A549 treated with CORT108297 at 1 μM for 4 hours (cell line): ENCODE measurements around the gene DDX31. TPM values are rescaled to one million over a fixed set of nuclear protein-coding genes. Genes with fewer than 3 reads are reported as not detected.

Experiments
- total RNA-seq: library from RNA; stranded (reverse); fragments of 200-300 nt; extraction: Qiagen RNA extraction; gene quantifications from 5 replicates; pipeline ENCODE4 v1.2.3, GENCODE V29; 2022

Gene DDX31
- 26.4 to 30.1 TPM (median 26.6 TPM) in 5 replicates for total RNA-seq

GRCh38 chr9:132669698-132670456 lies at the start of gene DDX31:
Gene DDX31 (minus strand): TSS chr9:132669983. CDS start chr9:132669934, 49 bp downstream.

DNA sequence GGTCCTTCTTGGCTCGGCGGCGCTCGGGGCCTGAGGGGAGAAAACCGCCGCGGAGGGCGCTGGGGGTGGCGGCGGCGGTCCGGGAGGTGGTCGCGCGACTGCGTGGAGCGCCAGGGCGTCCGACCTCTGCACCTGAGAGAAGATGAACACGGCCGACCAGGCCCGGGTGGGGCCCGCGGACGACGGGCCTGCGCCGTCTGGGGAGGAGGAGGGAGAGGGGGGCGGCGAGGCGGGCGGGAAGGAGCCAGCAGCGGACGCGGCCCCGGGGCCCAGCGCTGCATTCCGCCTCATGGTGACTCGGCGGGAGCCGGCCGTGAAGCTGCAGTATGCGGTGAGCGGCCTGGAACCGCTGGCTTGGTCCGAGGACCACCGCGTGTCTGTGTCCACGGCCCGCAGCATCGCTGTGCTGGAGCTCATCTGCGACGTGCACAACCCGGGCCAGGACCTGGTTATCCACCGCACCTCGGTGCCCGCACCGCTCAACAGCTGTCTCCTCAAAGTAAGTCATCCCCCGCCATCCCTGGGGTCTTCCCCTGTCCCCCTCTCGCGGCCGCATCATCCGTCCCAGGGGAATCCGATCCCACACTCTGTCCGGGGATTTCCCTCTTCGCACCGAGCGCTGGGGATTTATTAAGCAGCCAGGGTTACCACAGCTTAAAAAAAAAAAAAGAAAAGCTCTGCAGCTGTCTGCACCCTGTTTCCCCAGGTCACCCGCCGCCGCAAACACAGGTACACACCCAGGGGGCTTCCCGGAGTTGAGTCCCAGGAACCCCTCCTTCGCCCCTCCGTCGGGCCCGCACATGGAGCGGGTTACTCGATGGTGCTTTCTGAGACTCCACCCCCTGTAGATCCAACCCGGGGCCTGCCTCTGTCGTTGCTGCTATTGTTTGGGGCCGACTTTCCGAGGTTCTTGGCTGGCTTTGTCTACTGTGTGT lies 941 bp upstream of the DDX31 start, which contains the start of gene GTF3C4:
TSS of gene GTF3C4 (plus strand) at position 8 of the 935 bp plus-strand sequence. CDS start at position 143, 135 bp downstream.

GRCh38 chr9:132582276-132582785 lies 87.5 kb downstream of the DDX31 start, which contains the start of gene BARHL1:
Gene BARHL1 (plus strand): TSS chr9:132582606. CDS start chr9:132582798, 192 bp downstream.

Other genes starting within 250 kb of the DDX31 start
- 0.03 TPM in 1 of 5 replicates, not detected in the others for gene BARHL1, start 87.4 kb downstream of the DDX31 start, total RNA-seq
- 17.7 to 19.8 TPM (median 18.6 TPM) in 5 replicates for gene GTF3C4, start 481 bp upstream of the DDX31 start, total RNA-seq
- 0.81 to 1.4 TPM (median 0.96 TPM) in 5 replicates for gene AK8, start 208.3 kb upstream of the DDX31 start, total RNA-seq
- gene SPACA9, start 208.9 kb upstream of the DDX31 start, total RNA-seq = 4.8 to 5.2 TPM (median 5.1 TPM) in 5 replicates